HG02970 (cell line): ENCODE measurements around the gene CHRNA1.
A peak's percentile ranks its signal among the peaks of the same experiment; 100 is the strongest.

Experiments used
- ATAC-seq: cut with Tn5 transposase; IDR thresholded peaks from one replicate; pipeline ENCODE4 v1.9.1; 2021; ENCODE audit warnings: mild to moderate bottlenecking, moderate library complexity, moderate number of reproducible peaks; ENCODE audit not compliant: unreplicated experiment, low FRiP score

CHRNA1 gene

DNA sequence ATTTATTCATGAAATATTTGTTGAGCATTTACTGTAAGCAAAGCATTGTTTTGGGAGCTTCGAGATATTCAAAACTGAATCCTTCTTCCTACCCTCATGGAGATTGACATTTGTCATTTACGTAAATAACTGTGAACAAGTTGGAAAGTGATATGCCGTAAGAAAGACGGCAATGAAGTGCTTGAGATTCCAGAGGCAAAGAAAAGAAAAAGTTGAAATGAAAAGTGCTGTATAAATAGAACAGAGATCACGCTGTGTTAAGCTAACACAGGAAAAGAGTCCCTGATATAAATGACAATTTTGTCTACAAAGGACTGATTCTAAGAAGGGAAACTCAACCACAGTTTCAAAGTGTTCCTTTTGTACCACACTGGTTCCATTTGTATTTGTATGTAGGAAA is 1.8 kb downstream of the CHRNA1 start:
- no peak for ATAC-seq

DNA sequence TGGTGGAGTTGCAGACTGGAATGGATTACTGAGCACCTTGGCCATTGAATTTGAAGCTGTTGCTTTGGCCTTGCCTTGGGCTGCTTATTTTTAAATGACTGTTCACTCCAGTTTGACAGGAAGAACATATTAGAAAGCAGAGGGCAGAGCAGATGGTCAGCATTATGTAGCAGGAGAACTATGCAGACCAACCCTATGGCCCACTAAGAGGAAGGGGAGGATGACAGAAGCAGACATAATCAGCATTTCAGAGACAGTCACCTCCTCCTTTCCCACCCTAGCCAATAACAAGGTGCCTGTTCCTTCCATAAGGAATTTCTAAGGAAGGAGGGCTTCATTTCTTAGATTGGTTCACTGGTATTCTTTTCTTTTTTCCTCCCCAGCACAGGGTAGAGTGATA is 2.4 kb downstream of the CHRNA1 start:
- ATAC-seq = no peak

DNA sequence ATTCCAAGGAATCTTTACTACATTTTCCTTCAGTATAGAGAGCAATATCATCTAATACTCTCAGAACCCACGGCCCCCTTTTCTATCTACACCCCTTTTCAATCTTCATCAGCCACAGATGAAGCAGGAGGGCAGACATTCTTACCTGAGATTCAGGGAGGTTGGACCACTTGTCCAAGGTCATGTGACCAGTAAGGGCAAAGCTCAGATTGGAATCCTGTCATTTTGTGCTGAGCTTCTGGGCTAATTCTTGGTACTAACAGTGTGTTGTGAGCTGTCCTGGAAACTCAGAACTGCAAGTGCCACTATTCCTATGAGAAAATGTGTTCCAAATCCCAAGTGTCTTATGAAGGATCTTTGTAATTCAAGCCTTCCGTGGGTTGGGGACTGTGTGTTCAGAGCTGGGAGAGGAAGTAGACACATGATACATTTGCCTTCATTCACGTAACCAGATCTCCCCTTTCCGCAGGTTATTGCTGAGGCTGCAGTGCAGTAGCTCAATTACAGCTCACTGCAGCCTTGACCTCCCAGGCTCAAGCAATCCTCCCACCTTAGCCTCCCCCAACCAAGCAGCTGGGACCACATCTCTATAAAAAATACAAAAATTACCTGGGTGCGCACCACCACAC is 3.3 kb downstream of the CHRNA1 start:
- ATAC-seq = no peak

DNA sequence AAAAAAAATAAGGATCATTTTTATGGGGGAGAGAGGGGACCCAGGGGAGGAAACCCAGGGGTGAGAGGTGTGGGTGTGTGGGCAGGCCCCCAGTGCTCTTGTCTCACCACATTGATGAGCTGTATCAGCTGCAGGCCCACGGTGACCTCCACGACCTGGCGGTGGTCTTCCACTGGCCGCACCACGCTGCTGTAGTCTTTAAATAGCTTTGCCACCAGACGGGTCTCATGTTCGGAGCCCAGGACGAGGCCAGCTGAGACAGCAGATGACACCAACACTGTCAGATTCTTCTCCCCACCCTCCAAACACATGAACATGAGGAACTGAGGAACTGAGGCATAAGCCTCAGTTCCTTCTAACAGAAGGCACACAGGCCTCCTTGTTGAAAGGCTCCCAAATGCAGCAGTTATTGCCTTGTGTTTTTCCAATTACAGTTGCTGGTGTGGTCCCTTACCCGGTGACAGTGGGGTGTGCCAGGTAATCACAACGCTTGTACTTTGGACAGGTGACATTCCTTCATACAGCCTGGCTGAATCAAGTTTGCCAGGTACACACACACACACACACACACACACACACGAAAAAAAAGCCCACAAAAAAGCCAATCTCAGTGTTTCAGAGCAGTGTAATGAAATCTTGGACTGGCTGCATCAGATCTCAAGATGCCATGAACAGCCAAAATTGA is 4.7 kb downstream of the CHRNA1 start:
- ATAC-seq = no peak

DNA sequence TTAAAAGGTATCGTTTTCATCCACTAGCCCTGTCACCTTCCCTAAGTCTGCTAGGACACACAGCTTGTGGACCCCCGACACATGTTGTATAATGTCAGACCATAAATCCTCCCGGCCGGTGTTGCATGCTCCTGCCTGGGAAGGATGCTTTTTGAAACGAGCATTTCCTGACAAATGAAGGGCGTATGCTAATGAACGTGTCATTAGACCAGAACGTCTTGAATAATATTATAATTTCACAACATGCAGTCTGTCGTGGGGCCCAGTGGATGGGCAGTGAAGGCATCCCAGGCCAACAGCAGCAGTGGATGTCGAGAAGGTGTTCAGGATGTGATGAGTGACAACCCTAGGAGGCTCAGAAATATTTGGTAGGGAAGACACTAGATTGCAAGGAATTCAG is 7.5 kb downstream of the CHRNA1 start:
- no peak for ATAC-seq

DNA sequence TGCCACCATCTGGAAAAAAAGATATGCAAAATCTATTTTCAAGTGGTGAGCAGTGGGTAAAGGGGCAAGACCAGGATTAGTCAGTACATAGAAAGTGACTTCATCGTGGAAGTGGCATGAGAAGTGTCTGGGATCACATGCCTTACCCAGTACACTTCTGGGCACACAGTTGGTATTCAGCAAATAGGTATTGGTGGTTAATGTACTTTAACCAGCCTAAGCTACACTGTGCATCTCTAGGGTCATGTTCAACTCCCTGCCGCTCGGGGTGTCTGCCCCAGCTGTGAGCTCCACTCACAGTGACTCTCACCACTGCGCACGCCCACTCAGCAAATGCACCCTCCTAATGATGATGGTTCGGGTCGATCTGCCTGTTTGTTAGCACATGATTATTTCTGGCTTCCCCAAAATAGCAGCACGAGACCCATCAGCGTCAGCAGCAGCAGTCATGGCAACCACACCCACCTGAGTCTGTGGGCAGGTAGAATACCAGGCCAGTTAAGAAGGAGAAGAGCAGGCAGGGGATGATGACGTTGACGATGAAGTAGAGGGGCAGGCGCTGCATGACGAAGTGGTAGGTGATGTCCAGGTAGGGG is 11.1 kb downstream of the CHRNA1 start:
- ATAC-seq = no peak

DNA sequence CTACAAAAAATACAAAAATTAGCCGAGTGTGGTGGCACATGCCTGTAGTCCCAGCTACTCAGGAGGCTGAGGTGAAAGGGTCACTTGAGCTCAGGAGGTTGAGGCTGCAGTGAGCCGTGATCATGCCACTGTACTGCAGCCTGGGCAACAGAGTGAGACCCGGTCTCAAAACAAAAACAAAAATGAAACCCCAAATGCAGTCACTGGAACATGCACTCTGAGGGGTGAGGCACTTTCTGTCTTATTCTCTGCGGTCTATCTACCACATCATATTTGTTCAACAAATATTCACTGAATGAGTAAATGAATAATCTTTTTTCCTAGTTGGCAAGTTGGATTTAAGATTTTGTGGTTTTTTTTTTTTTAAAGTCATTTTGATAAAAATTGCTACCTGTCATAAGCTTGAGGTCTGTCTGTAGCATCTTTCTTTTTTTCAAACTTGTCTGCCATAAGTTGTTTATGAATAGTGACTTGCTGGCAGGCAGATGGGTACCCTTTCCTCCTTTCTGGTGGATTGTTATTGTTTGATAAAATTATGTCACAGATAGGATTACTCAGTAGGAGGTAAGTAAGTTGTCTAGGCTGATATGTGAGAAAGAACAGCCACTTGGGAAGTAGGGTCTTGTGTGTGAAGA is 11.8 kb downstream of the CHRNA1 start:
- ATAC-seq = peak; percentile 71

DNA sequence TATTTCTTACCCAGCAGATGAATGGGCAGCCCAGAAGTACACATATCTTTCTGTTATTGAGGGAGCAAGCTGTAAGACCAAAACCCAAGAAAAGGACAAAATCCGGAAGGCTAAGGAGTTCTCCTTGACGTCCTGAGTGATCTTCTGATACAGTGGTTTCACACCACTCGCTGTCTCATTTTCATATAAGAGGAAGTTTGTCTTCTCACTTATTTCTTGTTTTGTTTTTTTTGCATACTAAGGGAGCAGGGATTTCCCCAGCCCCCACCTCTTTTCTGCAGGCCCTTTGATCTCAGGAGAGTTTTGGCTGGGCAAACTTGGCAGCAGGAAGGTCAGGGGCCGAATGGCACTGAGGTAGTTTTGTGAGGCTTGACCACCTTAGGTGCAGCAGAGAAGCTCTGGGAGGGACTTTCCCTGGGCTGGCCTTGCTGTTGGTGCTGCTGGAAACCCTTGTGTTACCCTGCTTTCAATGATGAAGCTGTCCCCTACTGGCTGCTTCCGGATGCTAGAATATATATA is 13.3 kb downstream of the CHRNA1 start:
- ATAC-seq = peak; percentile 28

DNA sequence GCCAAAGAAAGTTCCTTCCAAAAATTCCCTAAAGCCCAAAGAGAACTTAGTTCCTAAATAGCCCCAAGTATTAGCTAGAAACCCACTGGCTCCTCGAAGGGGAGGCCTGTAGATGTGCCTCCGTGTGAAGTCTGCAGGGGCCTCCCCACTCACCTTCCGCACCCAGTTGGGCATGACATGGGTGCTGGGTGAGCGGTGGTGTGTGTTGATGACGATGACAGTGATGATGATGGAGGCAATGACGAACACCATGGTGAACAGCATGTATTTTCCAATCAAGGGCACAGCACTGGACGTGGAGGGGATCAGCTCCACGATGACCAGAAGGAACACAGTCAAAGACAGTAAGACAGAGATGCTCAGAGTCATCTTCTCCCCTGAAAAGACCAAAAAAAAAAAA is 14.5 kb downstream of the CHRNA1 start:
- no peak for ATAC-seq

DNA sequence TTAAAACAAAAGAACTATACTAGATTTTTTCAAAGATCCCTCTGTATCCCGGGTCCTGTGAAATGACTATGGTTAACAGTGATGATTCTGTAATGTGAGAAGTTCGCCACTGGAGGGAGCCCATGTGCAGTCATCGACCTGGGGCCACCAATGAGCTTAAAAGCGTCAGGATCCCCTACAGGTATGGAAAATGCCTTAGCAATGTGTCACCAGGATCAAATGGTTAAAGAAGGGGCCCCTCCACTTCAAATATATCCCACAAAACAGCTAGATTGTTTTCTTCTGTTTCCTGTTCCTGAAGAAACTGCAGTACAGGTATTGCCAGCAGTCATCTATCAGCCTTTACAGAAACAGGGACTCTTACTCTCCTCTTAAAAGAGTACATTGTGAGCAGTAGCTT is 15.3 kb downstream of the CHRNA1 start:
- ATAC-seq = peak; percentile 35

DNA sequence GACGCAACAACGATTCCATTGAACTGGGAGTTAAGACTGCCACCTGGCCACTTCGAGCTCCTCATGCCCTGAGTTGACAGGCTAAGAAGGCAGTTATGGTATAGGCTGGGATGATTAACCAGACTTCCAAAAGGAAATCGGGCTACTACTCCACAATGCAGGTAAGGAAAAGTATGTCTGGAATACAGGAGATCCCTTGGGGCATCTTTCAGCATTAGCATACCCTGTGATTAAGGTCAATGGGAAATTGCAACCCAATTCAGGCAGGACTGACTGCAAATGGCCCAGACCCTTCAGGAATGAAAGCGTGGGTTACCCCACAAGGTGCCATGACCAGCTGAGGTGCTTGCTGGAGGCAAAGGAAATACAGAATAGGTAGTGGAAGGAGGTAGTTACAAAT is 19.1 kb downstream of the CHRNA1 start:
- ATAC-seq = no peak

DNA sequence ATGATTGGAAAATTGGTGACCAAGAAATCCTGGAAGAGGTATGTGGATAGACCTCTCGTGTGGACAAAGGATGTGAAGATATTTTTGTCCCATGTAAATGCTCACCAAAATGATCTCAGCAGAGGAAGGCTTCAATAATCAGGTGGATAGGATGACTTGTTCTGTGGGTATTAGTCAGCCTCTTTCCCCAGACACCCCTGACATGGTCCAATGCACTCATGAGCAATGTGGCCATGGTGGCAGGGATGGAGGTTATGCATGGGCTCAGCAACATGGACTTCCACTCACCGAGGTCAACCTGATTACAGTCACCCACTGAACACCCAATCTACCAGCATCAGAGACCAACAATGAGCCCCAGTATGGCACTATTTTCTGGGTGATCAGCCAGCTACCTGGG is 20.2 kb downstream of the CHRNA1 start:
- ATAC-seq = no peak

DNA sequence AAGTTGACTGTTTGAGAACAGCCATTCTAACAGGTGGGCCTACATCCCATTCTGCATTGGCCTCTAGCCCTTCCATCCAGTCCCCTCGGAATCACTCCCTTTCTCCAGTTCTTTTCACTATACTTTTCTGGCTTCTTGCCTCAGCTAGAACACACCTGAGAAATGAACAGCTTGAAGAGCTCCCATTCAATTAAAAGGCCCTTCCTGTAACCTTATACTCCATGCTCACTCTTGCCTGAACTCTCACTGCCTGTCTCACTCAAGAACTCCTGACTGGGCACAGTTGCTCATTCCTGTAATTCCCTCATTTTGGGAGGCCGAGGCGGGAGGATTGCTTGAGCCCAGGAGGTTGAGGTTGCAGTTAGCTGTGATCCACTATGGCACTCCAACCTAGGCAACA is 23.6 kb downstream of the CHRNA1 start:
- no peak for ATAC-seq

DNA sequence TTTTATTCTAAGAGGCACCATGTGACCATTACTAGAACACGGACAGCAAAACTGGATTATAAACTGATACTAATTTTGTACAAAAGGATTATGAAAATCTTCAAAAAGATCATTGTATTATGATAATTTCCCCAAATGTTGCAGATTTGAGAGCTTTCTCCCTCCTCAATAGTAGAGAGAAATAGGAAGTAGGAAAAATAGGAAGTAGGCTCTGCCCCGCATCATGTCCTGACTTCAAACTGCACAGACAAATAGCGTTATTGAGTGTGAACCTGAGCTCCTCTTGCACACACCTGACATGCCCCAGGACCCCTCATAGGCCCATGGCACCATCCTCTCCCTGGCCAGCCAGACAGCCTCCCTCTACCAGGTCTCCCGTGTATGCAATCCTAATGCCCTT is 25.4 kb downstream of the CHRNA1 start:
- ATAC-seq = no peak

DNA sequence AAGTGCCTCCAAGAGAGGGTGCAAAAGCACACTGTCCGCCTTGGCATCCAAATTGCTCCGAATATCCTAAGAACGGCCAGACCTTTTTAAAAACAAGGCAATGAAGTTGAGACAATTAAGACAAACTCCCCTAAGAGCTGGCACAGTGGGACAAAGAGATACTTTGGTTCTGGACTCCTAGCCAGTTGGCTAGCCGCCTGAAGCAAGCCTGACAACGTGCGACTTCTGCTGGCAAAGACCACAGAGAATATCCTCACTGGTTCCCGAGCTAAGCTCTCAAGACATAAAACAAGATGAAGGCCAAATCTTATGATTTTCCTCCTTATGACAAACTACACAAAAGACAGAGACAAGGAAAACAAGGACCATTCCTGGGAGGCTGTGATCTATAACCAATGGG is 32.7 kb downstream of the CHRNA1 start:
- ATAC-seq = no peak

DNA sequence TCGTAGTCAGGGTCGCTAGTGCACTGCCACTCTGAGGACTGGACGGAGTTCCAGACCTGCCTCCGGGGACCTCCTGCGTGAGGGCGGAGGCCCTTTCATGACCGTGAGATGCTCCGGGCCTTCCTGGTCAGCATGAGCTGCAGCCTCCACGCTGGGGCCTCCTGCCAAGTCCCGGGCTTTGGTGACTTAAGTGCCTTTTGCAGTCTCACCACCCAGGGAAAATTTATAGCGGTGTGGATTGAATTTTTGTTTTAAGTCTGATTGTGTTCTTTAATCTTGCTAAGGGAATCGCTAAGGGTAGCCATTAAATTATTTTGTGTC is 33.6 kb downstream of the CHRNA1 start:
- no peak for ATAC-seq

DNA sequence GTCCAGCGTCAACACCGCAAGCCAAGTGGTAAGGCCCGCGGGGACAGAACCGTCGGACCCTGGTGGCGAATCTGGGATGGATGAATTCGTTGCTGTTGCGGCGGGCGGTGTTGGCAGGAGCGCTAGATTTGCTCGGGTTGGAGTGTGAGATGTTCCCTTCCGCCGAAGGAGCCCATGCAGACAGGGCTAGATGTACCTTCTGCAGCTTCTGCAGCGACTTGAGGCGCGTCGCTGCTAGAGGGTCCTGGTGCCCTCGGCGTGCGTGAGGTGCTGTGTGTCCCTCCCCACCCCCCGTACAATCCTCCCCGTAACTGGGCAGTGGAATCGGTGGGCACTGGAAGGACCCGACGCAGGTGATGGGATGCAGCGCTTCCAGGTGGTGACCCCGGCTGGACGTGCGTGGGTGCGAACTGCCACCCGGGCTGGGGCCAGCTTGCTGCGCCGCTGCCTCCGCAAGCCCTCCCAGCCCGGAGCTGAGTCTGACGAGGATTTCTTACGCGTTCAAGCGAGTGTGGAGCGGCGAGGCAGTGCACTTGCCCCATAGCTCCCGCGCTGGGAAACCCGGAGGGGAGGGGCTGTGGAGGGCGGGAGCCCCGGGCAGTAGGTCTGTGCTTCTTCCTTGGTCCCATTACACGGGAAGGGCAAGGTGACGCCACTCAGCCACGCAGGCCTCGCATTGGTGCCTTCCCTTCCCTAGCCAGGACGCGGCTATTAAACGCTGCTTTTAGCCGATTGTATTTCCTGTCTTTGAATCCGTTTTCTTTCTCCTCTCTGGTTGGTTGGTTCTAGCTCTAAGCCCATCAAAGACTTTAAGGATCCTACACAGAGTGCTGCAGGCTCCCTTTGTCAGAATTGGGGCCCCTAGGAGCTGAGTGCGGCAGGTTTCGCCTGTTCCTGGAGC is 34.2 kb downstream of the CHRNA1 start:
- no peak for ATAC-seq

DNA sequence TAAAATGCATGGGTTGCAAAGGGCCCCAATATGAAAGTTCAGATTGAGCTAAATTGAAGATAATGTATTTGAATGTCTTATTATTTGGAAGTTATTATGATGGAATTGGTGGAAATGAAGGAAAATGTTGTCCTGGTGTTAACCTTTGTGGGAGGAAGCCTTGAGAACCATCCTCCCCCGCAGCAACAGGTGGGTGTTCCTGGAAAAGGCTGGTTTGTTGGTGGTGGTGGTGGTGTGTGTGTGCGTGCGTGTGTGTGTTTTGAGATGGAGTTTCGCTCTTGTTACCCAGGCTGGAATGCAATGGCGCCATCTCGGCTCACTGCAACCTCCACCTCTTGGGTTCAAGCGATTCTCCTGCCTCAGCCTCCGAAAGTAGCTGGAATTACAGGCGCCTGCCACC is 36.2 kb downstream of the CHRNA1 start:
- ATAC-seq = no peak

DNA sequence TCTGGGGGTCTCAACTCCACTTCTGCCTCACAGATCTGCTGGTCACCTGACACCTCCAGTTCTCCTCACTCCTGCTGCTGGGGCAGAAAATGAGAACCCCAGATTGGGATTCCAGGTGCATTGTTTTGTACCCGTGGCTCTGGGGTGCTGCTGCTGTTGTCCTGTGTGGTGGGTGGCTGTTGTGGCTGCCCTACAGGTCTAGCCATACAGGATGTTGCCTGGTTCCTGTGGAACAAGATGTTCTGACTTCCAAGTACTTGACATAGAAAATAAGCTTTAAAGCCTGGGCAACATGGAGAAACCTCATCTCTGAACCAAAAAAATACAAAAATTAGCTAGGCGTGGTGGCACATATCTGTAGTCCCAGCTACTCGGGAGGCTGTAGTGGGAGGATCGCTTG is 38.1 kb downstream of the CHRNA1 start:
- no peak for ATAC-seq

DNA sequence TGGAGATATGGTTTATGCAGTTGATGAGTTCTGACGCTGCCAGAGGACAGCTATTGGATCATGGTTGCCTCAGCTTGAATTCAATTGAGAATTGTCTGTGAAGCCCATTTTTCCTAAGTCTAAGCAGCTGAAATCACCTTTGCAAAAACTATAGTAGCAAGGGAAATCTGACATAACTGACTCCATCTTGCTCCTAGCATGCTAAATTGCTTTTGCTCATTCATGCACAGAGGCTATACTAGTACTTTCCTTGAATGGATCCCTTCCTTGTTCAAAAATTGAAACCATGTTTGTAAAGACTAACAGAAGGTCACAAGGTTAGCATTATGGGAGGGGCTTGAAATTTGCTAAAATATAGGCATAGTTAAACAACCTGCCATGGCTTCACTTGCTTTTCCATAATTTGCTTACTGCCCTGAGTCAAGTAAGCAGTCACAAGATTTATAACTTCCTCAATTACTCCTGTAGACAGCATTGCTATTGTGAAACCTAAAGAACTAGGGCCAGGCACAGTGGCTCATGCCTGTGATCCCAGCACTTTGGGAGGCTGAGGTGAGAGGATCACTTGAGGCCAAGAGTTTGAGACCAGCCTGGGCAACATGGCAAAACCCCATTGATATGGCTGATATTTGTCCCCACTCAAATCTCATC is 41.2 kb downstream of the CHRNA1 start:
- ATAC-seq = no peak
